HEK293 (cell line): Measurements from ENCODE around the gene SPRTN.
A peak's percentile ranks its signal among the peaks of the same experiment; 100 is the strongest.

Source experiments
- ZNF639 ChIP-seq: fragments of 450-650 bp; formaldehyde crosslinking; IDR thresholded peaks from 2 replicates; pipeline ENCODE4 v1.5.1; 2016; ENCODE audit warnings: missing biosample characterization, missing genetic modification characterization
- TF ChIP-seq, protein P1 (sequence below): fragments of 450-650 bp; formaldehyde crosslinking; IDR thresholded peaks from 2 replicates; pipeline ENCODE4 v1.5.1; 2016; ENCODE audit warnings: missing biosample characterization, missing genetic modification characterization

DNA sequence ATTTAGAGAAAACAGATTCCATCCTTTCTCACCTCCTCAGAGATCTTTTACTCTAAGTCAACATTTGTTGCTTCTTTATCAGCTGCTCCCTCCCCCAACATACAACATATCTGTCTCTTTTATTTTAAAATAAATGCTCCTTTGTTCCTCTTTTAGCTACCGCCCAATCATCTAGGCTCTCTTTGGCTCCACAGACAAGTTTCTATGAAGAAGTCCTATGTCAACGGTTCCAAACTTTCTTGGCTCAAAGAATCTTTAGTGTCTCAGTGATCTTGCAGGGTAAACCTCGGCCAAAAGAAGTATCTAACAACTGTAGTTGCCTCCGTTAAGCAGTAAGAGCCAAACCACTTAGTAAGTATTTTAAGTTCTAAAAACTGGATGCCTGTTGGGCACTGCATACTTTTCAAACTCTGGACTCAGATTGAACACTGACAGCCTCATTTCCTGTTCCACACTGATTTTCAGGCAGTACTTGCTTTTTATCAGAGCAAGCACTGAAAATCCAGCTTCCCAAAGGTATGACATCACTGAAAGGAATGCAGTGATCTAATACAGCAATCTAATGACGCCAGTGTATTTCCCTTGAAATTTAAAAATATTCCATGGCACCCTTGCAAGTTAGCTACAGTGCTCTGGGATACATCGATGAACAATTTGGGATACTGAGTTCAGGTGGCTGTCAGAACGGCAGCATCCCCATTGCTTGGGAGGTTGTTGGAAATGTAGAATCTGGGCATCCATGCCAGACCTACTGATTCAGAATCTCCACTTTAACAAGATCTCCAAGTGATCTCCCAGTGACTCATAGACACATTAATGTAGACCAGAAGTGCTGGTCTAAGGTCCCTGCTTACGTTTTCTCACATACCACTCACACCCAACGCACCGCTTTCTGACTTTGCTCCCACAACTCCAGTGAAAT is 57.2 kb downstream of the SPRTN start:
- TF ChIP-seq, protein P1, sequence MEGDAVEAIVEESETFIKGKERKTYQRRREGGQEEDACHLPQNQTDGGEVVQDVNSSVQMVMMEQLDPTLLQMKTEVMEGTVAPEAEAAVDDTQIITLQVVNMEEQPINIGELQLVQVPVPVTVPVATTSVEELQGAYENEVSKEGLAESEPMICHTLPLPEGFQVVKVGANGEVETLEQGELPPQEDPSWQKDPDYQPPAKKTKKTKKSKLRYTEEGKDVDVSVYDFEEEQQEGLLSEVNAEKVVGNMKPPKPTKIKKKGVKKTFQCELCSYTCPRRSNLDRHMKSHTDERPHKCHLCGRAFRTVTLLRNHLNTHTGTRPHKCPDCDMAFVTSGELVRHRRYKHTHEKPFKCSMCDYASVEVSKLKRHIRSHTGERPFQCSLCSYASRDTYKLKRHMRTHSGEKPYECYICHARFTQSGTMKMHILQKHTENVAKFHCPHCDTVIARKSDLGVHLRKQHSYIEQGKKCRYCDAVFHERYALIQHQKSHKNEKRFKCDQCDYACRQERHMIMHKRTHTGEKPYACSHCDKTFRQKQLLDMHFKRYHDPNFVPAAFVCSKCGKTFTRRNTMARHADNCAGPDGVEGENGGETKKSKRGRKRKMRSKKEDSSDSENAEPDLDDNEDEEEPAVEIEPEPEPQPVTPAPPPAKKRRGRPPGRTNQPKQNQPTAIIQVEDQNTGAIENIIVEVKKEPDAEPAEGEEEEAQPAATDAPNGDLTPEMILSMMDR, result no peak
- peak; percentile 82 for TF ChIP-seq ZNF639 (tag by site-specific recombination)
